ENCODE measurements around the gene PDCL3. TPM values are rescaled to one million over a fixed set of nuclear protein-coding genes. Genes with fewer than 3 reads are reported as not detected.

The PDCL3 gene
- total RNA-seq, 2 donors from 2014 or later = 40.3 to 46.1 TPM

GRCh38 chr2:100584816-100585215, 22.0 kb downstream of the PDCL3 start:
- H3K4me3 Mint-ChIP-seq = no peak overlapping the region
- Histone ChIP-seq H3K9me3 (ENCODE audit: control insufficient read depth, low read length) (no peaks in the 10 kb centered on the region), H3K4me1 (ENCODE audit: control insufficient read depth, insufficient read depth, low read length) (no peaks in the 10 kb centered on the region), H3K9ac (ENCODE audit: extremely low read depth, low read length, poor library complexity, severe bottlenecking) (no peak overlapping the region), H3K4me3 (ENCODE audit: low read length) (no peak overlapping the region), H3K36me3 (ENCODE audit: control insufficient read depth, insufficient read depth, low read length) (no peaks in the 10 kb centered on the region), H3K27ac (ENCODE audit: low read depth, low read length) (no peak overlapping the region), H3K27me3 (ENCODE audit: control insufficient read depth, insufficient read depth, low read length, poor library complexity, severe bottlenecking) (no peaks in the 10 kb centered on the region)
- no peaks in the 10 kb centered on the region for H3K9me3 Mint-ChIP-seq
- WGBS, 2 experiments (ENCODE audit: insufficient coverage in 1 of 2, insufficient read length in 1 of 2) = 83 to 92% methylated on average over 1 to 2 of the region's 3 CpGs
- no peaks in the 10 kb centered on the region for H3K27me3 Mint-ChIP-seq (ENCODE audit: insufficient read depth)
- H3K36me3 Mint-ChIP-seq (ENCODE audit: low read depth) = no peaks in the 10 kb centered on the region
- H3K27ac Mint-ChIP-seq = no peak overlapping the region
- peaks cover 3% of the 10 kb centered on the region for H3K4me1 Mint-ChIP-seq
- no peak for DNase-seq
- no peak for TF ChIP-seq CTCF (conservative IDR thresholded peaks at IDR 0.05)

GRCh38 chr2:100588071-100588786, 25.4 kb downstream of the PDCL3 start:
- DNase-seq = no peak
- Mint-ChIP-seq H3K27ac (no peak overlapping the region), H3K9me3 (no peaks in the 10 kb centered on the region), H3K36me3 (ENCODE audit: low read depth) (no peaks in the 10 kb centered on the region), H3K4me3 (no peak overlapping the region), H3K27me3 (ENCODE audit: insufficient read depth) (peaks cover 1% of the 10 kb centered on the region), H3K4me1 (no peaks in the 10 kb centered on the region)
- Histone ChIP-seq H3K27me3 (ENCODE audit: control insufficient read depth, insufficient read depth, low read length, poor library complexity, severe bottlenecking) (no peaks in the 10 kb centered on the region), H3K4me3 (ENCODE audit: low read length) (no peak overlapping the region), H3K27ac (ENCODE audit: low read depth, low read length) (no peak overlapping the region), H3K9ac (ENCODE audit: extremely low read depth, low read length, poor library complexity, severe bottlenecking) (no peak overlapping the region), H3K36me3 (ENCODE audit: control insufficient read depth, insufficient read depth, low read length) (no peaks in the 10 kb centered on the region), H3K9me3 (ENCODE audit: control insufficient read depth, low read length) (no peaks in the 10 kb centered on the region), H3K4me1 (ENCODE audit: control insufficient read depth, insufficient read depth, low read length) (no peaks in the 10 kb centered on the region)
- 94 to 100% methylated on average over 2 to 6 of the region's 7 CpGs for WGBS, 2 experiments (ENCODE audit: insufficient coverage in 1 of 2, insufficient read length in 1 of 2)
- TF ChIP-seq CTCF (conservative IDR thresholded peaks at IDR 0.05) = no peak

- TF ChIP-seq CTCF (conservative IDR thresholded peaks at IDR 0.05) = no peak
- Mint-ChIP-seq H3K4me1 (no peaks in the 10 kb centered on the region), H3K4me3 (no peak overlapping the region), H3K9me3 (no peaks in the 10 kb centered on the region), H3K27me3 (ENCODE audit: insufficient read depth) (peaks cover 1% of the 10 kb centered on the region), H3K27ac (no peak overlapping the region), H3K36me3 (ENCODE audit: low read depth) (no peaks in the 10 kb centered on the region)
- H3K4me3 ChIP-seq (ENCODE audit: low read length) = no peak overlapping the region
- H3K27ac ChIP-seq (ENCODE audit: low read depth, low read length) = no peak overlapping the region
- no peaks in the 10 kb centered on the region for H3K4me1 ChIP-seq (ENCODE audit: control insufficient read depth, insufficient read depth, low read length)
- no peak overlapping the region for H3K9ac ChIP-seq (ENCODE audit: extremely low read depth, low read length, poor library complexity, severe bottlenecking)
- H3K36me3 ChIP-seq (ENCODE audit: control insufficient read depth, insufficient read depth, low read length) = no peaks in the 10 kb centered on the region
- DNase-seq = no peak
- 77 to 83% methylated on average over 2 to 3 of the region's 3 CpGs for WGBS, 2 experiments (ENCODE audit: insufficient coverage in 1 of 2, insufficient read length in 1 of 2)
- no peaks in the 10 kb centered on the region for H3K27me3 ChIP-seq (ENCODE audit: control insufficient read depth, insufficient read depth, low read length, poor library complexity, severe bottlenecking)
- H3K9me3 ChIP-seq (ENCODE audit: control insufficient read depth, low read length) = no peaks in the 10 kb centered on the region
These were observed 26.7 kb downstream of the PDCL3 start for GRCh38 chr2:100589527-100589926.

All from endodermal cell (in vitro differentiated cells).